B cell (primary cell): ENCODE measurements around the gene KRT38. TPM values are rescaled to one million over a fixed set of nuclear protein-coding genes. Genes with fewer than 3 reads are reported as not detected.

Source experiments
- ATAC-seq: fragments of 200-7000 bp; cut with Tn5 transposase; one replicate; pipeline ENCODE4 v1.10.0; 2021; ENCODE audit warnings: low read depth, mild to moderate bottlenecking, moderate number of reproducible peaks, moderate library complexity
- CTCF ChIA-PET: fragments of 350-600 bp; sonication (Branson Sonifier 250); formaldehyde crosslinking; loops from one replicate; lab custom pipeline; 2021; ENCODE audit warnings: antibody characterized with exemption, inconsistent platforms; lab: Charles Lee
- POLR2A ChIA-PET: fragments of 350-600 bp; sonication (Branson Sonifier 250); formaldehyde crosslinking; loops from one replicate; lab custom pipeline; 2021; ENCODE audit warnings: antibody characterized with exemption; lab: Charles Lee
- DNase-seq: peaks from one replicate; pipeline ENCODE4 v3.0.0; 2013
- H2AFZ ChIP-seq: 2 replicates; pipeline ENCODE4 v1.6.1; 2012; ENCODE audit warnings: mild to moderate bottlenecking, low read depth, low read length; ENCODE audit not compliant: insufficient read depth, poor library complexity, severe bottlenecking
- H3K27ac ChIP-seq, 2 donors: 1 replicate in 1 of 2; 2 replicates in 1 of 2; pipeline ENCODE4 v1.5.1; 2012 to 2013; ENCODE audit warnings: low read length in 2 of 2, mild to moderate bottlenecking in 2 of 2, moderate library complexity in 1 of 2
- H3K27me3 ChIP-seq, 4 experiments: fragments of 200-600 bp in 1 of 4; sonication (generic) in 1 of 4; replicated peaks in 1 of 4; 1 replicate in 2 of 4; 2 replicates in 2 of 4; pipeline versions ENCODE4 v1.6.1 to v1.7.0; 2013 to 2016; ENCODE audit warnings: low read length in 3 of 4, mild to moderate bottlenecking in 2 of 4, mixed read lengths in 1 of 4, moderate library complexity in 1 of 4; ENCODE audit not compliant: insufficient read depth in 4 of 4, control insufficient read depth in 3 of 4; ENCODE audit errors: control extremely low read depth in 1 of 4
- H3K36me3 ChIP-seq, 2 experiments: replicated peaks in 1 of 2; 1 replicate in 1 of 2; 2 replicates in 1 of 2; pipeline versions ENCODE4 v1.6.1 to v1.7.1; 2013; ENCODE audit warnings: low read length in 1 of 2; ENCODE audit not compliant: insufficient read depth in 2 of 2, control insufficient read depth in 1 of 2; ENCODE audit errors: control extremely low read depth in 1 of 2, extremely low read depth in 1 of 2
- H3K4me1 ChIP-seq, 2 donors: fragments of 200-600 bp in 1 of 2; sonication (generic) in 1 of 2; 1 replicate in 1 of 2; 2 replicates in 1 of 2; pipeline versions ENCODE4 v1.5.1 to v1.6.1; 2013 to 2017; ENCODE audit warnings: low read length in 2 of 2; ENCODE audit not compliant: control insufficient read depth in 2 of 2, insufficient read depth in 2 of 2
- H3K4me2 ChIP-seq: replicated peaks from 2 replicates; pipeline ENCODE3; 2012; ENCODE audit warnings: mild to moderate bottlenecking, low read depth, low read length; ENCODE audit not compliant: poor library complexity, severe bottlenecking
- H3K4me3 ChIP-seq, 5 experiments: fragments of 200-600 bp in 1 of 5; sonication (generic) in 1 of 5; 1 replicate in 3 of 5; 2 replicates in 2 of 5; pipeline versions ENCODE4 v1.5.1 to v1.7.0; 2011 to 2016; ENCODE audit warnings: low read length in 4 of 5, mild to moderate bottlenecking in 4 of 5, low read depth in 2 of 5, control low read depth in 1 of 5, moderate library complexity in 1 of 5; ENCODE audit not compliant: insufficient read depth in 1 of 5; ENCODE audit errors: control extremely low read depth in 1 of 5, extremely low read depth in 1 of 5
- H3K79me2 ChIP-seq: fragments of 200-600 bp; sonication (generic); one replicate; pipeline ENCODE4 v1.6.0; 2016; ENCODE audit warnings: low read length; ENCODE audit not compliant: control insufficient read depth, insufficient read depth
- H3K9ac ChIP-seq: fragments of 200-600 bp; sonication (generic); 2 replicates; pipeline ENCODE4 v1.6.1; 2017; ENCODE audit warnings: mild to moderate bottlenecking, low read length, moderate library complexity
- H3K9me3 ChIP-seq, 3 donors: one replicate each; pipeline versions ENCODE4 v1.6.1 to v1.7.1; 2013; ENCODE audit warnings: low read length in 2 of 3; ENCODE audit not compliant: control insufficient read depth in 2 of 3, insufficient read depth in 1 of 3; ENCODE audit errors: control extremely low read depth in 1 of 3
- H4K20me1 ChIP-seq: 2 replicates; pipeline ENCODE4 v1.6.0; 2012; ENCODE audit warnings: mild to moderate bottlenecking, low read length; ENCODE audit not compliant: insufficient read depth, control insufficient read depth, poor library complexity, severe bottlenecking
- H3K27ac Mint-ChIP-seq: one replicate; pipeline ENCODE4 v1.8.0; 2021; ENCODE audit warnings: mixed read lengths
- H3K27me3 Mint-ChIP-seq: one replicate; pipeline ENCODE4 v1.8.0; 2021; ENCODE audit warnings: mixed read lengths
- H3K4me1 Mint-ChIP-seq: one replicate; pipeline ENCODE4 v1.8.0; 2021; ENCODE audit warnings: mixed read lengths
- H3K4me3 Mint-ChIP-seq: one replicate; pipeline ENCODE4 v1.8.0; 2021; ENCODE audit warnings: mixed read lengths
- H3K9me3 Mint-ChIP-seq: one replicate; pipeline ENCODE4 v1.8.0; 2022; ENCODE audit warnings: mixed read lengths; ENCODE audit not compliant: insufficient read depth
- CTCF ChIP-seq: fragments of 200-600 bp; IDR thresholded peaks from one replicate; pipeline ENCODE4 v1.8.0; 2022; ENCODE audit warnings: antibody characterized with exemption, mild to moderate bottlenecking
- EZH2 ChIP-seq: IDR thresholded peaks from 2 replicates; pipeline ENCODE4 v1.6.1; 2012; ENCODE audit warnings: borderline replicate concordance, low read depth, mild to moderate bottlenecking, moderate library complexity, low read length; ENCODE audit not compliant: insufficient read depth, poor library complexity, severe bottlenecking
- WGBS: methylation state at CpG from one replicate; pipeline ENCODE4 v1.1.5; 2013; ENCODE audit warnings: missing lambda C conversion rate; ENCODE audit not compliant: insufficient coverage; 5-methylcytosine and 5-hydroxymethylcytosine counted together
- intact Hi-C: fragments of 100-400 bp; cut with micrococcal nuclease; formaldehyde crosslinking; loops from one replicate; pipeline ENCODE4 v1.10.0; 2022
- polyA plus RNA-seq: library from polyadenylated mRNA; depleted of rRNA; stranded (reverse); fragments of >200 nt; gene quantifications from 2 replicates; pipeline ENCODE4 v1.2.3, GENCODE V29; 2012
- total RNA-seq, 2 donors: library from RNA; stranded (reverse); fragments of 120-200 nt in 1 of 2; gene quantifications; 1 replicate in 1 of 2; 2 replicates in 1 of 2; pipeline versions ENCODE4 v1.2.3 to v1.2.4, GENCODE V29; 2013 to 2022

Gene KRT38
- total and polyA plus RNA-seq, 2 donors (not counting 1 experiment from before 2014, with no cell fraction given) = not detected

GRCh38 chr17:41455236-41455635, 14.5 kb upstream of the KRT38 start:
- H4K20me1 ChIP-seq = no peaks in the 10 kb centered on the region
- POLR2A ChIA-PET = no interaction called here
- intact Hi-C loops = no loop called here
- no peak overlapping the region for H3K27ac Mint-ChIP-seq
- no peaks in the 10 kb centered on the region for H3K4me1 ChIP-seq
- no peak overlapping the region for H3K4me2 ChIP-seq
- H3K9me3 ChIP-seq = peaks cover 0 to 3% (median 0%) of the 10 kb centered on the region in 3 donors
- H3K4me3 ChIP-seq = no peak overlapping the region
- no peak overlapping the region for H3K4me3 Mint-ChIP-seq
- peaks cover 0 to 12% (median 2%) of the 10 kb centered on the region in 4 experiments for H3K27me3 ChIP-seq
- H3K4me1 Mint-ChIP-seq = no peaks in the 10 kb centered on the region
- H3K9me3 Mint-ChIP-seq = no peaks in the 10 kb centered on the region
- peaks cover 34% of the 10 kb centered on the region for H3K27me3 Mint-ChIP-seq
- no peak overlapping the region for H3K9ac ChIP-seq
- no peak overlapping the region for H2AFZ ChIP-seq
- H3K36me3 ChIP-seq = no peaks in the 10 kb centered on the region
- no peaks in the 10 kb centered on the region for H3K79me2 ChIP-seq
- CTCF ChIA-PET = no interaction called here
- 100% methylated on average over 1 of the region's 1 CpG for WGBS
- TF ChIP-seq EZH2 (no peak), CTCF (no peak)
- H3K27ac ChIP-seq = no peak overlapping the region
- DNase-seq (no peak), ATAC-seq (no peak)

DNA sequence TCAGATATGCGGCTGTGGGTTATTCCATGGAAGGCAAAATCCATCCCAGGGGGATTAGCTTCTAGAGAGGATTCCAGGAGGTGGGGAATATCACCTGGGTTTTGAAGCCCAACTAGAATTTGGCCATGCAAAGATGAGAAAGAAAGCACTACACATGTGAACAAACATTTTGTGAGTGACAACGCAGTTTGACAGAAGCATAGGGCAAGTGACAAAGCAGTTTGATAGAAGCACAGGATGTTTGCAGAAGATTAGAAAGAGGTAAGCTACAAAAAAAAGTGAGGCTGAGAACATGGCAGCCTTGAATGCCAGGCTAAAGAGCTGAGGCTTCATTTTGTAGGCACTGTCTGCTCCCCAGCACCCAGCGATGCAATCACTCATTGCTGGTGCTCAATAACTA, 12.3 kb upstream of the KRT38 start:
- intact Hi-C loops = no loop called here
- CTCF ChIA-PET = interaction anchor here (0.5 kb wide), 1 partner anchor 23 kb away, joined by 5 read pairs; no protein-coding TSS in a partner anchor
- Histone ChIP-seq H3K4me2 (no peak overlapping the region), H3K4me1 (no peaks in the 10 kb centered on the region), H3K36me3 (no peaks in the 10 kb centered on the region), H2AFZ (no peak overlapping the region), H3K27me3 (peaks cover 0 to 12% (median 2%) of the 10 kb centered on the region in 4 experiments), H4K20me1 (no peaks in the 10 kb centered on the region), H3K9me3 (peaks cover 0 to 3% (median 0%) of the 10 kb centered on the region in 3 donors), H3K9ac (no peak overlapping the region), H3K79me2 (no peaks in the 10 kb centered on the region), H3K27ac (no peak overlapping the region), H3K4me3 (no peak overlapping the region)
- Mint-ChIP-seq H3K4me3 (no peak overlapping the region), H3K27me3 (peaks cover 34% of the 10 kb centered on the region), H3K4me1 (no peaks in the 10 kb centered on the region), H3K27ac (no peak overlapping the region), H3K9me3 (no peaks in the 10 kb centered on the region)
- WGBS = 61% methylated on average over 2 of the region's 3 CpGs
- DNase-seq = no peak
- TF ChIP-seq CTCF (no peak), EZH2 (no peak)
- POLR2A ChIA-PET = no interaction called here
- ATAC-seq = no peak
